Middle frontal gyrus (tissue), 1 donor: Measurements from ENCODE around the gene TRUB2.

Experiments
- DNase-seq: peaks from one replicate; pipeline ENCODE4 v3.0.0-alpha.2; 2015; ENCODE audit warnings: low spot score; ENCODE audit errors: extremely low spot score

Gene TRUB2, protein sequence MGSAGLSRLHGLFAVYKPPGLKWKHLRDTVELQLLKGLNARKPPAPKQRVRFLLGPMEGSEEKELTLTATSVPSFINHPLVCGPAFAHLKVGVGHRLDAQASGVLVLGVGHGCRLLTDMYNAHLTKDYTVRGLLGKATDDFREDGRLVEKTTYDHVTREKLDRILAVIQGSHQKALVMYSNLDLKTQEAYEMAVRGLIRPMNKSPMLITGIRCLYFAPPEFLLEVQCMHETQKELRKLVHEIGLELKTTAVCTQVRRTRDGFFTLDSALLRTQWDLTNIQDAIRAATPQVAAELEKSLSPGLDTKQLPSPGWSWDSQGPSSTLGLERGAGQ

GRCh38 chr9:128322404-128323211, at the start of gene TRUB2, which contains the start of gene COQ4:
Gene TRUB2, minus strand, starts transcription at chr9:128322447. Its CDS starts 39 bp downstream, at chr9:128322408.
Gene COQ4, plus strand, starts transcription at chr9:128322839. Its CDS starts 20 bp downstream, at chr9:128322859.
- peak; percentile 91 for DNase-seq

DNA sequence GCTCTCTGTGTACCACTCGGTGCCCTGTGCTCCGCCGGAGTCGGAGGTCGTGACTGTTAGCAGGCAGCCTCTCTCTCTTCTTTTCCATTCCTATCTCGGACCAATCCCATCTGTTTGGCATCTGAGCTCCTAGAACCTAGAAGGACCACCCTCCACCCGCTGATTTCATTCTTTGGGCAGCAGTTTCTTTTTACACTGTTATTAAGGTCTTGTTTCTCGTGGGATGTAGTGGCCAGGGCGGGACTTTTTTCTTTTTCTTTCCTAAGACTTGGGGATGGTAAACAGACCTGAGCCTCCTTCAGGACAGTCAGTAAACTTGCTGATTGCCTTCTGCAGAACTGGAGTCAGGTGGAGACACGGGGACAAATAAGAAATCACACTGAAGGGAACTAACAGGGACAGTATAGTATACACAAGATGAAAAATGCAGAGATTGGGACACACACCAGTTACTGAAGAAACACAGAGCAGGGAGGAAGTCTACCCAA, 49.4 kb upstream of the TRUB2 start:
- DNase-seq: no peak

- peak; percentile 98 for DNase-seq
Measured at GRCh38 chr9:128370752-128371629, 48.7 kb upstream of the TRUB2 start, which contains the start of gene URM1. Gene URM1, plus strand, starts transcription at chr9:128371374. Its CDS starts 7 bp downstream, at chr9:128371381.

DNA sequence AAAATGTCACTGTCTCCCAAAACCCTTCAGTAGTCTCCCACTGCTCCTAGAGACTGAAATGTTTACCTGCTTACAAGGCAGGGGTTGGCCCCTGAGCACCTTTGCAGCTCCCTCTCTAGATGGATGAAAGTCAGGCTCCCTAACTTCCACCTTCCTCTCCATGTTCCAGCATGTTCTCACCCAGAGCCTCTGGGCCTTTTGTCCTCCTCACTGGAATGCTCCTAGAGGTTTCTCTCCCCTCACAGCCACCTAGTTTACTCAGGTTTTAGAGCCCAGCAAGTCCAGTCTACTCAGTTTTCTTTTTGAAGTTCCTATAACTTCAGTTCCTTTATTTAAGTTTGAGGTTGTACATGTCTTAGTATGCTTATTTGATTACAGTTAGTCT, 48.1 kb upstream of the TRUB2 start:
- DNase-seq: no peak

DNA sequence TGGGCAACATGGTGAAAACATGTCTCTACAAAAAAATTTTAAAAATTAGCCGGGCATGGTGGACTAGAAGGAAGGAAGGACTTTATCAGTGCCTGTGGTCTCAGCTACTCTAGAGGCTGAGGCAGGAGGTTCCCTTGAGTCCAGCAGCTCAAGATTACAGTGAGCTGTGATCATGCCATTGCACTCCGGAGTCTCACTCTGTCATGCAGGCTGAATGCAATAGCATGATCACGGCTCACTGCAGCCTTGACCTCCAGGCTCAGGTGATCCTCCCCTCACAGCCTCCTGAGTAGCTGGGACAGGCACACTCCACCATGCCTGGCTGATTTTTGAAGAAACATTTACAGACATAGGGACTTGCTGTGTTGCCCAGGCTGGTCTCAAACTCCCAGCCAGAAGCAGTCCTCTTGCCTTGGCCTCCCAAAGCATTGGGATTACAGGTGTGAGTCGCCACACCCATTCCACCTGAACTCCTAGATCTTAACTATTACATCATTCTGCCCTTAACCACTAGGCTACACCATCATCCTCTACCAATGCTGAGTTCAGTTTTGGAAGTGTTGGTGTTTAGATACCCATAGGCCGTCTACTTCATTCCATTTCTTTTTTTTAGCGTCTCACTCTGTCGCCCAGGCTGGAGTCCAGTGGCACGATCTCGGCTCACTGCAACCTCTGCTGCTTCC, 46.9 kb upstream of the TRUB2 start:
- no peak for DNase-seq

GRCh38 chr9:128365525-128365924, 43.3 kb upstream of the TRUB2 start:
- DNase-seq: no peak

DNA sequence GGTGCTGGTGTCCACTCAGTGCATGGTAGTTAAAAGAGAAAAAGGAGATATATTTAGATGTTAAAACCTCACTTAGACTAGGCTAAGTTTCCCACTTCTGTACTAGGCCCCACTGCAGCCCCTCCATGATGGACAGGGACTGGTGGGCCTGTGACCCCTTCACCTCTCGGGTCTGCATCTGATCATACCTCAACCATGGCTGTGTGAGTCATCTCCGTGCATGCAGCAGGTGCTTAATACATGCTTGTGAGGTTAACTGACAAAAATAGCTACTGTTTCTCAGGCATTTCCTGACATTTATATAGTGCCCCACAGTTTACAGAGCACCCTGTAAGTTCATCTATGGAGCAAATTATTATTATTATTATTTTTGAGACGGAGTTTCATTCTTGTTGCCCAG, 40.5 kb upstream of the TRUB2 start:
- no peak for DNase-seq

- DNase-seq: peak; percentile 81
Measured at GRCh38 chr9:128361986-128362646, 39.9 kb upstream of the TRUB2 start.

- DNase-seq: no peak
Measured at GRCh38 chr9:128361296-128361985, 39.2 kb upstream of the TRUB2 start.

DNA sequence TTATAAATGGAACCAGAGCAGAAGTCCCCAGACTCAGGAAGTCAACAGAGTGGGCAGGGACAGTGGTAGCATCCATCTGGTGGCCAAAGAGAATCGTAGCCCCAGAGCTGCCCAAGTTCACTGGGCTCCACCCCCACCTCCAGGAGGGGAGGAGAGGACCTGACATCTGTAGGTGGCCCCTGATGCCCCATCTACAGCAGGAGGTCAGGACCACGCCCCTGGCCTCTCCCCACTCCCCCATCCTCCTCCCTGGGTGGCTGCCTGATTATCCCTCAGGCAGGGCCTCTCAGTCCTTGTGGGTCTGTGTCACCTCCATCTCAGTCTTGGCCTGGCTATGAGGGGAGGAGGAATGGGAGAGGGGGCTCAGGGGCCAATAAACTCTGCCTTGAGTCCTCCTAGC, 38.6 kb upstream of the TRUB2 start:
- no peak for DNase-seq

- no peak for DNase-seq
Measured at GRCh38 chr9:128358861-128359260, 36.6 kb upstream of the TRUB2 start.

DNA sequence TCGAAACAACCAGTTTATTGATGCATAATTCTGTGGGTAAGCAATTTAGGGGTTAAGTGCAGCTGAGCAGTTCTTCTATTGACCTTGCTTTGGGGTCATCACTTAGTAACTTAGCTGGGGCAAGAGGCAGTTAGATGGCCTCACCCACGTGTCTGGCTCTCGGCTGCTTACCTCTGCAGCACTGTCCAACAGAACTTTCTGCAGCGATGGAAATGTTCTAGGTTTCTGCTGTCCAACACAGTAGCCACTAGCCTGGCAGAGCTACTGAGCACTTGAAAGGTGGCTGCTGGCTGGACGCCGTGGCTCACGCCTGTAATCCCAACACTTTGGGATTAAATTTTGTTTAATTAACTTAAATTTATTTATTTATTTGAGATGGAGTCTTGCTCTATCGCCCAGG, 35.8 kb upstream of the TRUB2 start:
- DNase-seq: no peak

- no peak for DNase-seq
Measured at GRCh38 chr9:128355451-128355850, 33.2 kb upstream of the TRUB2 start.

- DNase-seq: no peak
Measured at GRCh38 chr9:128349772-128350171, 27.5 kb upstream of the TRUB2 start.

DNA sequence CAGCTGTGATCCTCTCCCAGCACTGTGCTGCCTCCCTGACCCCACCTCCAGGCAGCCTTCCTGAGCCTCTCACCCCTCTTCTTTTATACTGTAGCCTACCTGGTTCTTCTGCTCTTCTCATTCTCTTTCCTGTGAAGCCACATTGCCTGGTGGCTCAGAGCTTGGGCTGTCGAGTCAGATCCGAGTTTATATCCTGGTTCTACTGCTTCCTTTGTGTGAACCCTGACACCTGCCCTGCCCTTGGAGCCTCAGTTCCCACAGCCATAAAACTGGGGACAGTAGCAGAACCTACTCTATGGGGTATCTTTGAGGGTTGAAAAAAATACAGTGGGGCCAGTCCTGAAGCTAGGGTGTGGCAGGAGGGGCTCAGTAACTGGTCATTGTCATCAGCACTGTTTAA, 26.9 kb upstream of the TRUB2 start:
- no peak for DNase-seq

GRCh38 chr9:128344931-128345605, 22.8 kb upstream of the TRUB2 start:
- no peak for DNase-seq

DNA sequence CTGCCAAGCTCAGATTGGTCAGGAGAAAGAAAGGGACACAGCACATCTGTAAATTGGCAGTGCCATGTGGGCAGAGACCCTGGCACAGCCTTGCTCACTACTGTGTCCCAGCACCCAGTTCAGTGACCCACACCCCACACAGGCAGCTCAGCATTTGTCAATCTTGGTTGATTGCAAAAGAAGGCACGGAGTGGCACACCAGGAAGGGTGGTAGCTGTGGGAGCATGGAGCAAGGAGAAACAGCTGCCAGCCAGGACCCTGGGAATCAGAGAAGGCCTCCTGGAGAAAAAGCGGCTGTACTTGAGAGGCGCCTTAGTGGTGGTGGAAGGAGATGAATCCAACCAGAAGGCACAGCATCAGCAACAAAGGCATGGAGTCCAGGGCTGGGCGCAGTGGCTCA, 21.6 kb upstream of the TRUB2 start:
- DNase-seq: no peak

- DNase-seq: no peak
Measured at GRCh38 chr9:128342971-128343680, 20.9 kb upstream of the TRUB2 start.
